Measurements from ENCODE around the gene CLCN7. TPM values are rescaled to one million over a fixed set of nuclear protein-coding genes. Genes with fewer than 3 reads are reported as not detected.

The CLCN7 gene
- total RNA-seq, 1 experiment from 2014 or later: 70.0 TPM

GRCh38 chr16:1429631-1430030 lies 45.2 kb downstream of the CLCN7 start:
- Mint-ChIP-seq H3K4me1 (no peaks in the 10 kb centered on the region; a peak in 1 of 4 replicates), H3K4me3 (peak overlapping the region in 1 of 2 experiments; percentile 55; a peak in 1 of 5 replicates), H3K27ac (peak overlapping the region in 2 of 3 experiments; percentile 77 to 92; a peak in 2 of 7 replicates)

More at GRCh38 chr16:1429631-1430030, 45.2 kb downstream of the CLCN7 start:
- H3K18ac ChIP-seq (ENCODE audit: insufficient read length, low read depth, low read length): no peak overlapping the region
- no peak overlapping the region for H3K14ac ChIP-seq (ENCODE audit: insufficient read depth, low read length)
- H4K91ac ChIP-seq (ENCODE audit: insufficient read length, low read depth, low read length): no peak overlapping the region
- H3T11ph ChIP-seq (ENCODE audit: low read length): no peak overlapping the region
- no peak overlapping the region for H2BK20ac ChIP-seq (ENCODE audit: low read depth, low read length, poor library complexity, severe bottlenecking)
- no peaks in the 10 kb centered on the region for H3K27me3 ChIP-seq (ENCODE audit: insufficient read depth, low read length)
- H3K9ac ChIP-seq (ENCODE audit: extremely low read depth, insufficient read length, low read length): no peak overlapping the region
- Mint-ChIP-seq H3K36me3 (ENCODE audit: insufficient read depth in 1 of 3, low read depth in 3 of 3) (no peaks in the 10 kb centered on the region), H3K9me3 (no peaks in the 10 kb centered on the region), H3K27me3 (ENCODE audit: low read depth) (no peaks in the 10 kb centered on the region; the same call in 1 of the 2 replicates)
- no peak overlapping the region for H2BK15ac ChIP-seq (ENCODE audit: low read depth, low read length)
- H2AK5ac ChIP-seq (ENCODE audit: insufficient read length, low read length): no peak overlapping the region
- no peak for DNase-seq
- TF ChIP-seq CTCF (conservative IDR thresholded peaks at IDR 0.05): no peak
- H2BK120ac ChIP-seq (ENCODE audit: low read depth, low read length, poor library complexity, severe bottlenecking): no peak overlapping the region
- H3K56ac ChIP-seq (ENCODE audit: insufficient read length, low read depth, low read length): no peak overlapping the region
- no peak overlapping the region for H3K4ac ChIP-seq (ENCODE audit: low read depth, low read length)
- H3K23me2 ChIP-seq (ENCODE audit: insufficient read length, low read depth, low read length, poor library complexity, severe bottlenecking): no peaks in the 10 kb centered on the region
- H2BK5ac ChIP-seq (ENCODE audit: insufficient read length, low read length): no peak overlapping the region
- H3K79me1 ChIP-seq (ENCODE audit: insufficient read depth, low read depth, low read length, poor library complexity, severe bottlenecking): no peaks in the 10 kb centered on the region
- no peaks in the 10 kb centered on the region for H4K20me1 ChIP-seq (ENCODE audit: control insufficient read depth, insufficient read depth, insufficient read length)
- H3K27ac ChIP-seq (ENCODE audit: insufficient read length, low read depth, low read length): no peak overlapping the region
- H3K79me2 ChIP-seq (ENCODE audit: insufficient read depth, low read length): no peaks in the 10 kb centered on the region
- no peak overlapping the region for H4K8ac ChIP-seq (replicated peaks; ENCODE audit: insufficient read length, low read depth, low read length)
- WGBS (ENCODE audit: extremely low coverage, insufficient read length, low lambda C conversion rate): no CpG with 5 or more reads among the region's 13 CpGs
- no peaks in the 10 kb centered on the region for H3K9me3 ChIP-seq (ENCODE audit: control insufficient read depth, low read depth, low read length)
- no peaks in the 10 kb centered on the region for H3K4me1 ChIP-seq (ENCODE audit: insufficient read depth, low read length)
- no peak overlapping the region for H2AFZ ChIP-seq (ENCODE audit: low read length)
- peak overlapping the region; percentile 66 for H2BK12ac ChIP-seq (ENCODE audit: insufficient read length, low read depth, low read length)
- H3K23ac ChIP-seq (ENCODE audit: insufficient read length, low read depth, low read length): no peak overlapping the region
- no peak overlapping the region for H4K5ac ChIP-seq (ENCODE audit: insufficient read length, low read depth, low read length)
- no peak overlapping the region for H3K4me2 ChIP-seq (ENCODE audit: insufficient read depth, insufficient read length, low read length)
